ENCODE measurements around the gene PDZD4.
A peak's percentile ranks its signal among the peaks of the same experiment; 100 is the strongest.
"Not testable (repeated sequence)": the region's sequence is repeated elsewhere in the genome, so short reads cannot be mapped to it uniquely, and the experiment has no call there.

PDZD4 gene

DNA sequence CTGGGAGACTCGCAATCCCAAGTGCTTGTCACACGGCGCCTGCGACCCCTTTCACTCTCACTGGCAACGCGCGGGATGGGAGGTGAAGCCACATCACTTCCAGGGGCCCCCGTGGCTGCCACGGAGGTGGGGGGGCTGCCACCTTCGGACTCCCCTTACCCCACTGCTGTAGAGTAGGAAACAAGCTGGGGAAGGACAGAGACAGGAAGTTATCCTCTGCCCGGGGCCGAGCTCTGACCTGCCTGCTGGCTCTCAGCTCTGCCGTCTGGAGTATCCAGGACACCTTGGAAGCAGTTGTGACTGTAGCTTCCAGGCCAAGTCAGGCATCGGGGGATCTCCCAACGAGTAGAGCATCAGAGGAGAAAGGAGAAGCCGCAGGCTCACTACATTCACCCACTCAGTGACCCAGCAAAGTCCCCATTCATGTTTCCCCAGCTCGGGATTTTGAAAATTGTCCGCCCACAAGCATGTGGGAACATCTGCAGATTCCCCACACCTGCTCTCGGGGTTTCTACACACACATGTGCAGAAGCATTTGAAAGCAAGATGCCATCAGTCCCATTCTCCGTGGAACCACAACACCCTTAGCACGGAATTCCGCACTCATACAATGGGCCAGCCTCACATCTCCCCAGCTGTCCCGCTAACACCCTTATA is 10.8 kb downstream of the PDZD4 start:
- peak overlapping the region; percentile 15 for H3K4me3 ChIP-seq (ENCODE audit: low read depth, low read length)
- no peak for DNase-seq (ENCODE audit: low read depth, low spot score)
- TF ChIP-seq, protein P1, sequence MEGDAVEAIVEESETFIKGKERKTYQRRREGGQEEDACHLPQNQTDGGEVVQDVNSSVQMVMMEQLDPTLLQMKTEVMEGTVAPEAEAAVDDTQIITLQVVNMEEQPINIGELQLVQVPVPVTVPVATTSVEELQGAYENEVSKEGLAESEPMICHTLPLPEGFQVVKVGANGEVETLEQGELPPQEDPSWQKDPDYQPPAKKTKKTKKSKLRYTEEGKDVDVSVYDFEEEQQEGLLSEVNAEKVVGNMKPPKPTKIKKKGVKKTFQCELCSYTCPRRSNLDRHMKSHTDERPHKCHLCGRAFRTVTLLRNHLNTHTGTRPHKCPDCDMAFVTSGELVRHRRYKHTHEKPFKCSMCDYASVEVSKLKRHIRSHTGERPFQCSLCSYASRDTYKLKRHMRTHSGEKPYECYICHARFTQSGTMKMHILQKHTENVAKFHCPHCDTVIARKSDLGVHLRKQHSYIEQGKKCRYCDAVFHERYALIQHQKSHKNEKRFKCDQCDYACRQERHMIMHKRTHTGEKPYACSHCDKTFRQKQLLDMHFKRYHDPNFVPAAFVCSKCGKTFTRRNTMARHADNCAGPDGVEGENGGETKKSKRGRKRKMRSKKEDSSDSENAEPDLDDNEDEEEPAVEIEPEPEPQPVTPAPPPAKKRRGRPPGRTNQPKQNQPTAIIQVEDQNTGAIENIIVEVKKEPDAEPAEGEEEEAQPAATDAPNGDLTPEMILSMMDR (IDR thresholded peaks at IDR 0.05; ENCODE audit: low read depth, low read length): no peak
- in situ Hi-C loops (cut with HindIII; ENCODE audit: low sequenced_read_pairs): no loop called here

DNA sequence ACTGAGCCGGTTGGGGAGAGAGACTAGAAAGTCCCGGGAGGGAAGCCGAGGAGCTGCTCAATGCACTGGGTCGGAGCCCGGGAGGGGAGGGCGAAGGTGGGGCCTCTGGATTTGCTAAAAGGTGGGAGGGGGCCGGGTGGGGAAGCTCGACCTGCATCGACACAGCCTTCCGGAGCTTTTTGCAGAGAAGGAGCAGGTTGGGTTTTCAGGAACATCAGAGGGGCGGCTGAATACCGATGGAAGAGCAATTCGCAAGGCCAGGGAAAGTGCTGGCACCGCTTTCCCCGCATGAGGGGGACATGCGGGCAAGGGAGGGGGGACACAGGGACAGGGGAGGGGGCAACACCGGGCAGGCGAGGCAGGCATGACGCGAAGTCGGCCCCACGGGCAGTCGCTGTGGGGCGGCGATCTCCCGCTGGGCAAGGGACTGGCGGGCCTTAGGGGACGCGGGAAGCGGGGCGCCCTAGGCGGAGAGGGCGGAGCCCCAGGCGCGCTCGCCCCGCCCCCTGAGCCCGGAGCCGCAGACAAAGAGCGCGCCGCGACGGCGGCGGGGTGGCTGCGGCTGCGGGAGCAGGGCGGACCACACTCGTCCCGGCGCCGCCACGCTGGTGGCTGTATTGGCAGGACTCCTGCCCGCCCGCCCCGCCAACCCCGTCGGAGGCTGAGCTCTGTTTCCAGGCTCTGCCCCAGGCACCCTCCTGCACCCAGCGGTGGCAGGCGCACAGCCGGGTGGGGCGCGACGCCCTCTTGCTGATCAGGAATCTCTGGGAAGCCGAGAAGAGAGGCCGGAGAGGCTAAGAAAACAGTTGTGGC is 11.6 kb downstream of the PDZD4 start:
- H3K4me3 ChIP-seq (ENCODE audit: low read depth, low read length): peak overlapping the region; percentile 15
- TF ChIP-seq, protein P1 (IDR thresholded peaks at IDR 0.05; ENCODE audit: low read depth, low read length): no peak
- no peak for DNase-seq (ENCODE audit: low read depth, low spot score)
- in situ Hi-C loops (cut with HindIII; ENCODE audit: low sequenced_read_pairs): no loop called here

DNA sequence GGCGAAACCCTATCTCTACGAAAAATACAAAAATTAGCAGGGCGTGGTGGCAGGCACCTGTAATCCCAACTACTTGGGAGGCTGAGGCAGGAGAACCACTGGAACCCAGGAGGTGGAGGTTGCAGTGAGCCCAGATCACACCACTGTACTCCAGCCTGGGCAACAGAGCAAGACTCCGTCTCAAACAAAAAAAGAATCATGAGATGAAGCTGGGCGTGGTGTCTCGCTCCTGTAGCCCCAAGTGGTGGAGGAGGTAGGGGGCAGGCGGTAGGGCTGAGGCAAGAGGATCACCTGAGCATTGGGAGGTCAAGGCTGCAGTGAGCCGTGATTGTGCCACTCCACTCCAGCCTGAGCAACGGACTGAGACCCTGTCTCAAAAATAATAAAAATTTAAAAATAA is 12.3 kb downstream of the PDZD4 start:
- H3K4me3 ChIP-seq (ENCODE audit: low read depth, low read length); DNase-seq (ENCODE audit: low read depth, low spot score); in situ Hi-C loops (cut with HindIII; ENCODE audit: low sequenced_read_pairs): not testable (repeated sequence)

DNA sequence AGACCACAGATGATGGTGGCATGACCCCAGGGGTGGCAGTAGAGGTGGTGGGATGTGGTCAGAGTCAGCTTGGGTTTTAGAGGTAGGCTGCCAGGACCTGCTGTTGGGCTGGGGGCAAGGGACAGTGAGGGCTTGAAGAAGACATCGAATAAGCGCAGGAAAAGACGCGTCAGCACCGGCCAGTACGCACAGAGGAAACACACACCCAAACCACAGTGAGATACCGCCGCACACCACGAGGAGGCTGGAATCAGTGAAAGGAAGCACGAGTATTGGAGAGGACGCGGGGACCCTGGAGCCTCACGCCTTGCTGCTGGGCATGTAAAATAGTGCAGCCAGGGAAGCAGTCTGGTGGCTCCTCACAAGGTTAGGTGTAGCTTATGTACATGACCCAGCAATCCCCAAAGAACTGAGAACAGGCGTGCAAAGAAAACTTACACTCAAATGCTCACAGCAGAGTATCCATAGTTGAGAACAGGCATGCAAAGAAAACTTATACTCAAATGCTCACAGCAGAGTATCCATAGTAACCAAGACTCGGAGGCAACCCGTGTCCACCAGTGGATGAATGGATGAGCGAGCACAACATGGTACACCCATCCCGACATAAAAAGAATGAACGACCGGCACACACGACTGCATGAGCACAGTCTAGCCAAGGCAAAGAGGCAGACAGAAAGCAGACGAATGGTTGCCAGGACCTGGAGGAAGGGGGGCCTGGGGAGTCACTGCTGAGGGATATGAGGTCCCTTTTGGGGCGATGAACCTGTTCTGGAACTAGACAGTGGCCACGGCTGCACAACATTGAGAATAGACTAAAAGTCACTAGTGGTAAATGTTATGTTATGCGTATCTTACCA is 13.3 kb downstream of the PDZD4 start:
- H3K4me3 ChIP-seq (ENCODE audit: low read depth, low read length): no peak overlapping the region
- TF ChIP-seq, protein P1 (IDR thresholded peaks at IDR 0.05; ENCODE audit: low read depth, low read length): no peak
- in situ Hi-C loops (cut with HindIII; ENCODE audit: low sequenced_read_pairs): no loop called here
- no peak for DNase-seq (ENCODE audit: low read depth, low spot score)

DNA sequence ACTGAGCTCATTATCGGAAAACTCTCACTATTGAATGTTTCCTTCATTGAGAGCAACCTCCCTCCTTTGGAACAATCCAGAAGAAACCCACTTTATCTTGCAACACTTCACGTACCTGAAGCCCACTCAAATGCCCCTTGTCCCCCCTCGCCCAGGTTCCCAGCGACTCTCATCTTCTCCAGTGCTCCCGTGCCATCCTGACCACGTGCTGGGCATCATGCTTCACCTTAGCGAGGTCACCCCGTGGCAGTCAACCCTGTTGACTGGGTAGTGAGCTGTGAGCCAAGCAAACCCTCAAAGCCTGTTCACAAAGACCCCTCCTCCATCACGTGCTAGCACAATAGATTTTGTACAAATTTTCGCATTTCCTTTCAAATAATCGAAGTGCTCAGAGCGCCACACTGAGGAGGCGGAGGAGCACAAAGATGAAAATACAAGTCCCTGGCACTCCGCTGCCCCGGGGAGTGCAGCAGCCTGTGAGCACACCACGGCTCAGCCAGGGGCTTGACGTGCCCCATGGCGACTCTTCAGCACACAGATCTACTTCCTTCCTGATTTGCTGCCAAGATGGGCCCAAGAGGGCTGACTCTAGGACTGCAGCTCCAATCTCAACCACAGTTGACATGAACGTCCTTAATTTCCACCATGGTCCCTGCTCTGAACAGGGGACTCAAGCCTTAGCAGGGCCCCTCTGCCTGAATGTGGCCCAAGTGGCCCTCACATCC is 15.6 kb downstream of the PDZD4 start:
- no peak overlapping the region for H3K4me3 ChIP-seq (ENCODE audit: low read depth, low read length)
- TF ChIP-seq, protein P1 (IDR thresholded peaks at IDR 0.05; ENCODE audit: low read depth, low read length): no peak
- DNase-seq (ENCODE audit: low read depth, low spot score): no peak
- in situ Hi-C loops (cut with HindIII; ENCODE audit: low sequenced_read_pairs): no loop called here

DNA sequence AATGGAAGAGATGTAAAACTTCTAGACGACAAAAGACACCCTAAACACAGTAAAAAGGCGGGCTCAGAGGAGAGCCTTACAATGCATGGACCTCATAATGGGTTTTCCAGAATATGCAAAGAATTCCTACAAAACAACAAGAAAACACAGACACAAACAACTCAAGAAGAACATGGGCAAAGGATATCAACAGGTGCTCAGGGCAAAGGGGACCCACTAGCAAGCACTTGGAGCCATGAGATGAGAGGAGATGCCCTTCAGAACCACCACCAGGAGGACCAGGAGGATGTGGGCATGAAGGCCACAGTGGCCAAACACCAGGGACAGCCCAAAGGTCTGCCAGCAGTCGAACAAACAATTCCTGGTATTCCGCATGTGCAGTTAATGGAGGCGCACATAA is 17.2 kb downstream of the PDZD4 start:
- H3K4me3 ChIP-seq (ENCODE audit: low read depth, low read length): no peak overlapping the region
- DNase-seq (ENCODE audit: low read depth, low spot score): no peak
- TF ChIP-seq, protein P1 (IDR thresholded peaks at IDR 0.05; ENCODE audit: low read depth, low read length): no peak
- in situ Hi-C loops (cut with HindIII; ENCODE audit: low sequenced_read_pairs): no loop called here
